ENCODE measurements around the gene SORCS3. TPM values are rescaled to one million over a fixed set of nuclear protein-coding genes. Genes with fewer than 3 reads are reported as not detected.

SORCS3 gene
- total RNA-seq, 1 experiment from 2014 or later, result not detected

DNA sequence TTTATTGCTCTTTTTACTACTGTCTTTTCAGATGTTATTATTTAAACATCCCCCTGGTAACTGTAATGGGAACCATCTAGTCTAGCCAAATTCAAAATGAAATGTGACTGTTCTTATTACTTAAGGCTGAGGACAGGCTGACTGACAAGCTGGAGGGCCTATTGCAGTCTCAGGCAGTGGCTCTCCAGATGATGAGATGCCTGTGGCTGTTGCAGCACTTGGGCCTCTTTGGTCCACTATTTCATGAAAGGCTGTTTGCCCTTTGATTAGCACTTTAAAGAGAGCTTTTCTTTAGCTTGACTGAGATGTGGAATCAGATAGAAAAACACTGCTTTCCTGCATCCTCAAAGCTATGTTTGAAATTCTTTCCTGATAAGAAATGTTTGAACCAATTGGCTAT, 540.5 kb downstream of the SORCS3 start:
- no peaks in the 10 kb centered on the region for H3F3A ChIP-seq (ENCODE audit: insufficient read depth, low read depth)
- no peak overlapping the region for H3K27ac ChIP-seq
- H3K9me2 ChIP-seq (ENCODE audit: insufficient read depth), result no peaks in the 10 kb centered on the region
- no peak overlapping the region for H3K4me2 ChIP-seq
- intact Hi-C loops (cut with micrococcal nuclease; ENCODE audit: unreplicated experiment), result no loop called here
- no peaks in the 10 kb centered on the region for H3K27me3 ChIP-seq (ENCODE audit: insufficient read depth, low read depth)
- ChIA-PET CTCF (no interaction called here), POLR2A (ENCODE audit: unreplicated experiment) (no interaction called here)
- no peaks in the 10 kb centered on the region for H4K20me1 ChIP-seq (ENCODE audit: insufficient read depth)
- no peaks in the 10 kb centered on the region for H3K36me3 ChIP-seq (ENCODE audit: low read depth)
- no peaks in the 10 kb centered on the region for H3K9me3 ChIP-seq (ENCODE audit: insufficient read depth, low read depth)
- no peak overlapping the region for H3K4me3 ChIP-seq
- no TSS peak for BruUV-seq (replicated peaks)
- H2AFZ ChIP-seq, result no peak overlapping the region
- TF ChIP-seq CTCF (conservative IDR thresholded peaks at IDR 0.05) (no peak), EZH2 (IDR thresholded peaks at IDR 0.05; ENCODE audit: low read depth) (no peak)
- no peak for DNase-seq
- no peaks in the 10 kb centered on the region for H3K4me1 ChIP-seq (replicated peaks; ENCODE audit: insufficient read depth)
- H3K79me2 ChIP-seq (ENCODE audit: low read depth), result no peaks in the 10 kb centered on the region

DNA sequence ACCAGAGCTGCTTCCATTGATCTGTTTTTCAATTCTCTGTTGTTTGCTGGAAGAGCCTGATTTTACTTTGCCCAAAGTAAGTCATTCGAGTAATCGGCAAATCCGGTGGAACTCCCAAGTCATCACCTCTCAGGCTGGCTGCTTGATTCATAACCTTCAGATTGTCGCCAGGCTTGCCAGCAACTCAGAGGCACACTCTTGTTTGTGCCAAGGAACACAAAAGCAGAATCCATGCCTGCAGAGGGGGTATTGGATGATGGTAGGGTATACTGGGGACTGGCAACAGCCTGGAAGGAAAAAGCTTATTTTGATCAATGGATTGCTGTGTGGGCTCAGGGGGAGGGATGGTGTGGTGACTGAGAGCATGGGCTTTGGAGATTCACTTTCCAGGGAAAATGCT, 542.4 kb downstream of the SORCS3 start:
- no peak for DNase-seq
- Histone ChIP-seq H3K27me3 (ENCODE audit: insufficient read depth, low read depth) (no peaks in the 10 kb centered on the region), H2AFZ (no peak overlapping the region), H4K20me1 (ENCODE audit: insufficient read depth) (no peaks in the 10 kb centered on the region), H3K9me2 (ENCODE audit: insufficient read depth) (no peaks in the 10 kb centered on the region), H3K4me1 (replicated peaks; ENCODE audit: insufficient read depth) (no peaks in the 10 kb centered on the region), H3K79me2 (ENCODE audit: low read depth) (no peaks in the 10 kb centered on the region), H3K27ac (no peak overlapping the region), H3K36me3 (ENCODE audit: low read depth) (no peaks in the 10 kb centered on the region), H3K4me2 (no peak overlapping the region), H3K4me3 (no peak overlapping the region), H3K9me3 (ENCODE audit: insufficient read depth, low read depth) (no peaks in the 10 kb centered on the region), H3F3A (ENCODE audit: insufficient read depth, low read depth) (no peaks in the 10 kb centered on the region)
- POLR2A ChIA-PET (ENCODE audit: unreplicated experiment), result no interaction called here
- no TSS peak for BruUV-seq (replicated peaks)
- CTCF ChIA-PET, result no interaction called here
- intact Hi-C loops (cut with micrococcal nuclease; ENCODE audit: unreplicated experiment), result no loop called here
- TF ChIP-seq EZH2 (IDR thresholded peaks at IDR 0.05; ENCODE audit: low read depth), result no peak
- TF ChIP-seq CTCF (conservative IDR thresholded peaks at IDR 0.05), result no peak

GRCh38 chr10:105185161-105185560, 544.1 kb downstream of the SORCS3 start:
- no peak overlapping the region for H3K27ac ChIP-seq
- intact Hi-C loops (cut with micrococcal nuclease; ENCODE audit: unreplicated experiment), result no loop called here
- no peak for DNase-seq
- CTCF ChIA-PET, result no interaction called here
- no peaks in the 10 kb centered on the region for H3K9me3 ChIP-seq (ENCODE audit: insufficient read depth, low read depth)
- H2AFZ ChIP-seq, result no peak overlapping the region
- H3K9me2 ChIP-seq (ENCODE audit: insufficient read depth), result no peaks in the 10 kb centered on the region
- no peaks in the 10 kb centered on the region for H3F3A ChIP-seq (ENCODE audit: insufficient read depth, low read depth)
- no peaks in the 10 kb centered on the region for H4K20me1 ChIP-seq (ENCODE audit: insufficient read depth)
- H3K27me3 ChIP-seq (ENCODE audit: insufficient read depth, low read depth), result no peaks in the 10 kb centered on the region
- TF ChIP-seq EZH2 (IDR thresholded peaks at IDR 0.05; ENCODE audit: low read depth) (no peak), CTCF (conservative IDR thresholded peaks at IDR 0.05) (no peak)
- no peaks in the 10 kb centered on the region for H3K36me3 ChIP-seq (ENCODE audit: low read depth)
- no peaks in the 10 kb centered on the region for H3K4me1 ChIP-seq (replicated peaks; ENCODE audit: insufficient read depth)
- no peak overlapping the region for H3K4me2 ChIP-seq
- no TSS peak for BruUV-seq (replicated peaks)
- no peak overlapping the region for H3K4me3 ChIP-seq
- POLR2A ChIA-PET (ENCODE audit: unreplicated experiment), result no interaction called here
- H3K79me2 ChIP-seq (ENCODE audit: low read depth), result no peaks in the 10 kb centered on the region
